ENCODE measurements around the gene BCAS3. TPM values are rescaled to one million over a fixed set of nuclear protein-coding genes. Genes with fewer than 3 reads are reported as not detected.
A peak's percentile ranks its signal among the peaks of the same experiment; 100 is the strongest.

The BCAS3 gene
- total RNA-seq, 1 donor from 2014 or later, result 15.2 TPM

DNA sequence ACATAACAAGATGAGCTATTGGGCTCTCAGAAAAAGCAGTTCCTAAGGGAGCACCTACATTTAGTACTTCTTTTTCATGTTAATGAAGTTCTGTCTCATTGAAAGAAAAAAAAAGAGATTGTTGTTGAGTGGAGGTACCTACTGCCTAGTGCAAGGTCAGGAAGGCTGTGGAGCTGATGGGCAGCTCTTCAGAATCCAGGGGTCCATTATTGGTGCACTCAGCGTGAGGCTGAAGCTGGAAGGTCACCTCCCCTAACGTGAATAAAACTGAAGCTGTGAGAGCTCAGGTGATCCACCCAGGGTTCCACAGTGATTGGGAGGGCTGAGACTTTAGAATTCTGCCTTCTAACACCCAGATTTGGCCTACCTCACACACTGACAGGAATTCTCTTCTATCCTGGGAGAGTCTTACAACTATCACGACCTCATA, 568.1 kb downstream of the BCAS3 start:
- no peak for DNase-seq (ENCODE audit: low read depth)
- no peak for TF ChIP-seq CTCF (conservative IDR thresholded peaks at IDR 0.05; ENCODE audit: low read depth, low read length)
- H3K4me3 ChIP-seq (ENCODE audit: low read depth, low read length), result no peak overlapping the region

DNA sequence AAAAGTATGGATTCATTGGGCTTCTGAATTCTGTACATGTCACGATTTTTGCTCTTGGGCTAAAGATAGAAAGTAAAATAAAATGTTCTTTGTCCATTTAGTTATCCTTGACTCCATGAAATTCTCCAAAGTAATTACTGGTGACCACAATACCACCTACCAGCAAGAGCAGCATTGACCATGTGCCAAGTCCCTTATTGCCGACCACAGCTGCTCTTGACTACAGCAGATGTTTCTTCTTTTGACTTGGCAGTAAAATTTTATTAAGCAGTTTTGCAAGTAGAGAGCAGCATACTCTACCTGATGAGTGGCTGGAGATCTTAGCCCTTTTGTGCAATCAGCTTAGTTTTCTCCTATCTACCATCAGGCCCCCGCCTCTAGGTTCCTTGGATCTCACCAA, 569.8 kb downstream of the BCAS3 start:
- no peak for TF ChIP-seq CTCF (conservative IDR thresholded peaks at IDR 0.05; ENCODE audit: low read depth, low read length)
- no peak for DNase-seq (ENCODE audit: low read depth)
- H3K4me3 ChIP-seq (ENCODE audit: low read depth, low read length), result no peak overlapping the region

GRCh38 chr17:61248399-61248798, 570.7 kb downstream of the BCAS3 start:
- peak; percentile 31 for DNase-seq (ENCODE audit: low read depth)
- TF ChIP-seq CTCF (conservative IDR thresholded peaks at IDR 0.05; ENCODE audit: low read depth, low read length), result no peak
- H3K4me3 ChIP-seq (ENCODE audit: low read depth, low read length), result no peak overlapping the region

DNA sequence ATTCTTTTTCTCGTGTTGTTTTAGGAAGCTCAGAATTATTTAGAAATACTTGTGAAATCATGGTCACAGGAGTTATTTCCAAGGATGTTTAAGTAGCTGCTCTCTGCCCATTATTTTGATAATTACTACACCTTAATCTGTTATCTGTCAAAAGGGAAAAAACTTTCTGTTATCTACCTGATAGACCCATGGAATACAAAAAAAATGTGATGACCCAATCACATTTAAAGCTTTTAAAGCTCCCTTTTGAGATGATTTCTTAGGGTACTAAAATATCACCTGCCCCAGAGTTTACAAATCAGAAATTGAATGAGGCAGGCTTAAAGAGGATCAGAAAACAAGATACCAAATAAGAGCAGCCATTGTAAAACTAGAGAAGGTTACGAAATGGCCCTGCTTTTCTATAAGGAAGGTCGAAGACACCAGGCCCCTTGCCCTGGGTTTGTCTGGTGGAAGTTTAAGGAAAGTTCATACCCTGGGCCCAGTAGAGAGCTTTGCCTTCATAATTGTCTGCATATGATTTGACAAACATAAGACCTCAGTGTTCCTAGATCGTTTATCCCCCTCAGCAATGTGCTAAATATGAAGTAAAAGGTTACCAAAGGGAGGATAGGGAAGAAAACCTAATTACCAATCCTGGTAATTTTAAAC, 572.1 kb downstream of the BCAS3 start:
- no peak for TF ChIP-seq CTCF (conservative IDR thresholded peaks at IDR 0.05; ENCODE audit: low read depth, low read length)
- no peak for DNase-seq (ENCODE audit: low read depth)
- no peak overlapping the region for H3K4me3 ChIP-seq (ENCODE audit: low read depth, low read length)

DNA sequence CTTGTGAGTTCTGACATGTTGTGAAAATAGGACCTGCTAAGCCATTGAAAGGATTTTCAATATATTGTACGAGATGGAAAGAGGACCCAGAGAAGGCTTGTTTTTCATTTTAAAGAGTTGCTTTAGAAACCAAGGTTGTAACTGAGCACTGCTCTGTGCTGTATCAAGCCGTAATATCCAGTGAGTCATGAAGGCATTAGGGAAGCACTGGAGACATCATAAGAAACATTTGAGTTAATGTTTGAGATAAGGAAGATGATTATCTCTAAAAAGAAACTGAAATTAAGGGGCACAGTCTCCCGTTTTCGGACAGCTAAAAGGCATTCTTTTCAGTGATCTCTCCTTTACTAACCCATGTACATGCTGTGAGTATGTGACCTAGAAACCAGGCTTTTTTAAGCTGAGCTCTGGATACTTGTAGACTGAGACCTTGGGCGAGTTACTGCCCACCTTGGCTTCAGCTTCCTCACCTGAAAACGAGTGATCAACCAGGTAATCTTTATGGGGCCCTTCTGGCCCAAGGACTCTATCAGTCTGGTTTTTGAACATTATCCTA, 572.8 kb downstream of the BCAS3 start:
- DNase-seq (ENCODE audit: low read depth), result peak; percentile 7
- no peak overlapping the region for H3K4me3 ChIP-seq (ENCODE audit: low read depth, low read length)
- TF ChIP-seq CTCF (conservative IDR thresholded peaks at IDR 0.05; ENCODE audit: low read depth, low read length), result no peak

GRCh38 chr17:61251939-61252865, 574.6 kb downstream of the BCAS3 start:
- no peak for DNase-seq (ENCODE audit: low read depth)
- H3K4me3 ChIP-seq (ENCODE audit: low read depth, low read length), result no peak overlapping the region
- no peak for TF ChIP-seq CTCF (conservative IDR thresholded peaks at IDR 0.05; ENCODE audit: low read depth, low read length)
